Epidermal melanocyte (primary cell): ENCODE results near the gene IFITM5.
"Not testable (repeated sequence)": the region's sequence is repeated elsewhere in the genome, so short reads cannot be mapped to it uniquely, and the experiment has no call there.

Experiments used
- DNase-seq: peaks from one replicate; pipeline ENCODE4 v3.0.0; 2011; ENCODE audit warnings: low spot score; ENCODE audit not compliant: insufficient read length

Gene IFITM5

DNA sequence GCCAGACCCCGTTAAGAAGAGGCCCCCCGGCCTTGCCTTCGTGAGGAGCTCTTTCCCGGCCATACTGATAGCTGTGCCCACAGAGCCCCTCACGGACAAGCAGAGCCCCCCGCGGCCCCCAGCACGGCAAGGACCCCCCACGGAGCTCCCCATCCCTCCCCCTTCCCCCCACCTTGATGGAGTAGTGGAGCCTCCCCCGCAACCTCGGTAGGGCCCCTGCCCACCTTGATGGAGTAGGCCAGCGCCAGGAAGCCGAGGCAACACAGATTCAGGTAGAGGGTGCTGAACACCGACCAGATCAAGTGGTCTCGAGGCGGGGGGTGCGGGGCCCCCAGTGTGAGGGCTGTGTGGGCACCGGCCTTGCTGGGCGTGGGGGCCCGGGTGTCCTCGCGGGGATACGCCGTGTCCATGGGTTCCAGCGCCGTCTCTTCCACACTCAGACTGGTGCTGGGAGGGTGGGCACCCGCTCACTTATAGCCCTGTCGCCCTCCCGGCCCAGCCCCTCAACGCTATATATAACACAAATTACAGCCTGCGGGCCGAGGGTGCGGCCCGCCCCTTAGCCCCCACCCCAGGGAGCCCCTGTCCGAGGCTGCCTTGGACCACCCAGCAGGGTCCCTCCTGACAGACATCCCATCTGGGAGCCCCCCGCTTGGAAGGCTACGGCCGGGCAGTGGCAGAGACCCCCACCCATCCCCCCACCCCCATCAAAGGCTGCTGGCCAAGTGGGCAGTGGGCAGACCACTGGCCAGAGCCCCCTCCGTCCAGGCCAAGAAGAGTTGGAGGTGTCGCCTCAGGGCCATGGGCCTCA is at the start of gene IFITM5:
IFITM5 (minus strand) TSS at position 446 of the 811 bp plus-strand sequence; CDS start at position 410, 36 bp downstream.
- DNase-seq: no peak

DNA sequence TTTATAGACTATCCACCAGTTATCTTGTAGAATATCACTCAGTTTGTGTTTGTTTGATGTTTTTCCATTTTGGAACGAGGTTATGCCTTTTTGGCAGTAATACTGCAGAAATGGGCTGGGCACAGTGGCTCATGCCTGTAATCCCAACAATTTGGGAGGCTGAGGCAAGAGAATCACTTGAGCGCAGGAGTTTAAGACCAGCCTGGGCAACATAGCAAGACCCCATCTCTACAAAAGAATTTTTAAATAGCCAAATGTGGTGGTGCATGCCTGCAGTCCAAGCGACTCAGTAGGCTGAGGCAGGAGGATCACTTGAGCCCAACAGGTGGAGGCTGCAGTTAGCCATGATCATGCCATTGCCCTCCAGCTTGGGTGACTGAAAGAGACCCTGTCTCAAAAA is 47.2 kb upstream of the IFITM5 start:
- no peak for DNase-seq

DNA sequence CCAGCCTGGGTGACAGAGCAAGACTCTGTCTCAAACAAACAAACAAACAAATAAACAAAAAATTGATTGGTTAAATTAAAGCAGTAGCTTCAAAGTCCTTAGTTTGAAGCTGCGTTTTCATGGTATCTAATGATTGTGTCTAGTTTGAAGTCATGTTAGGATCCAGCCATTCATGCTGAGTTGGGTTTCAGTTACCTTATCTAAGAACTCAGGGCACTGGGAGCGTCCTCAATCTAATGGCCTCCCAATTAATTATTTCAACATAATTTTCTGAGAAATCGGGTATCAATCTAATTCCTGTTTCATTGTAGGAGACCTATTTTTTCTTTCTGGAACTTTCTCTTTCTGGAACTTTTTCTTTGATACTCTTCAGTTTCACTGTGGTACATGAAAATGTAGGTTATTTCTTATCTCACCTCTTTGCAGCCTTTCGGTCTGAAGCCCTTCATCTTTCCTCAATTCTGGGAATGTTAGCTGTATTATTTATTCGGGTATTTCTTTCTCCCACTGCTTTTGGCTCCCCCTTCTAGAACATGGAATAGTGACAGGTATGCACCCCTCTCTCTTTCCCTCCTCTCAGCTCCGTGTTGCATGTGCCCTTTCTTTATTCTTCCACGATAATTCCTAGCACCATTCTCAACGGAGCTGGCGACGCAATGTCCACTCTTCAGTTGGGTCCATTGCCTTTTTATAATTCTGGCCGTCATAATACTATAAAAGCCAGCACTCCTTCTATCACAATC is 45.7 kb upstream of the IFITM5 start:
- DNase-seq: no peak

DNA sequence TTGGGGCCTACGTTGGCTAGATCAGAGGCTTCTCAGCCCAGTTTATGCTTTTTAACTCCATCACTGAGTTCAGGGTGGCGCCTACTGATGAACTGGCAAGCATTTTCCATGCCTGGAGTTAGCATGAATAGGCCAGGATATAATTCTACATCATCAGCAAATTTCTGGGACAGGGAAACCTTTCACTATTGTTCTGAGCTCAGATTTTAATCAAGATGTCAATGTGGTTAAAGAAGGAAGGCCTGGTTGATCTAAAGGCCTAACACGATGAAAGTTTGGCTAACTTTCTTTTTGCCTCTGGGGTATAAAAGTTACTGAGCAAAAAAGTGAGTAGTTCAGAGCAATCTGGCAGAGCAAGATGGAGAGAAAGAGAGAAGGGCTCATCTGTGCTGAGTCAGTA is 43.0 kb upstream of the IFITM5 start:
- peak; percentile 80 for DNase-seq

DNA sequence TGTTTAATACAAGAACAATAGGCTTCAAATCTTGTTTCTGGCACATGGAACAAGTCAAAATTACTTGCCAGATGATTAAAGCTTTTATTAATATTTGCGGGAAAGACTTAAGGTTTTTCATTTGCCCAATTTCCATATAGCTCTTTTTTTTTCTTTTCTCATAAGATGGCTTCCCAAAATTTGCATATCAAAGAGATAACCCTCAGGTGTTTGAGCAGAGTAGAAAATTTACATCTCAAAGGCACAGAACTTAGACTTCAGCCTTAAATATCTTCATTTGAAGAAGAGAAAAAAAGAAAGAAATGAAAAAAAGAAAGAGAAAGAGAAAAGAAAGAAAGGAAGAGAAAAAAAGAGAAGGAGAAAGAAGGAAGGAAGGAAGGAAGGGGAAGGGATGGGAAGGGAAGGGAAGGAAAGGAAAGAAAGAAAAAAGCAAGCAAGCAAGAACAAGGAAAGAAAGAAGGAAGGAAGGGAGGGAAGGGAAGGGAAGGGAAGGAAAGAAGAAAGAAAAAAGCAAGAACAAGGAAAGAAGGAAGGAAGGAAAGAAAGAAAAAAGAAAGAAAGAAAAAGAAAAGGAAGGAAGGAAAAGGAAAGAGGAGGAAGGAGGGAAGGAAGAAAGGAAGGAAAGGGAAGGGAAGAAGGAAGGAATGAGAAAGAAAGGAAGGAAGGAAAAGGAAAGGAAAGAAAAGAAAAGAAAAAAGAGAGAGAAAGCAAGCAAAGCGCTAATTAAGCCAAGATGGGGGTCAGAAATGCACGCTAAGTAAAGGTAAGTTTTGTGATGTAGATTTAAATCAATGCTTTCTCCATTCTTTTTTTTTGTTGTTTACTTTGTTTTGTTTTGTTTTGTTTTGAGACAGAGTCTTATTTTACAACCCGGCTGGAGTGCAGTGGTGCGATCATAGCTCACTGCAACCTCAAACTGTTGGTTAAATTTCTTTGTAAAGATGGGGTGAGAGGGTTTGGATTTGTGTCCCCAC is 41.5 kb upstream of the IFITM5 start:
- DNase-seq: no peak

DNA sequence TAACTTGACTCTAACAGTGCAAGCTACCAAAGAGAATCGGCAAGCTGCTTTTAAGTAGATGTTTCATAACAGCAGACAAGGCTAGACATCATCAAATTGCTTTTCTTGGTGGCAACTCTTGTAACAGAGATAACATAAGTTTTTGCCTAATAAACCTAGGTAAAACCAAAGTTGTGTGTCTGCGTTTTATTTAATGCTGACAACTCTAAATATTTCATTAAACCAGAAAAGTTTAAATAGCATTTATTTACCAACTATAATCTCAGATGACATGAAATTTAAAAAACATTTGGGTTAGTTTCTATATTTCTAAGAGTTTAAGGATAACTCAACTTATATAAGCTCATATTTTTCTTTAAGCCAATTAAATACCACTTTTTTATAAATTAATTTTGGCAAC is 40.6 kb upstream of the IFITM5 start:
- no peak for DNase-seq

DNA sequence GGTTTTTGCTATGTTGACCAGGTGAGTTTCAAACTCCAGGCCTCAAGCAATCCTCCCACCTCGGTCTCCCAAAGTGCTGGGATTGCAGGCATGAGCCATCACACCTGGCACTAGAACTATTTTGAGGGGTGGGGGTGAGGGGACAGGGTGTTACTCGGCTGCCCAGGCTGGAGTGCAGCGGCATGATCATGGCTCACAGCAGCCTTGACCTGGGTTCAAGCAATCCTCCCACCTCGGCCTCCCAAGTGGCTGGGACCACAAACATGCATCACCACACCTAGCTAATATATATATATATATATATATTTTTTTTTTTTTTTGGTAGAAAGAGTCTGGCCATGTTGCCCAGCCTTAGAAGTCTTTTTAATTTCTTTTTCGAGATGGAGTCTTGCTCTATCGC is 38.4 kb upstream of the IFITM5 start:
- no peak for DNase-seq

DNA sequence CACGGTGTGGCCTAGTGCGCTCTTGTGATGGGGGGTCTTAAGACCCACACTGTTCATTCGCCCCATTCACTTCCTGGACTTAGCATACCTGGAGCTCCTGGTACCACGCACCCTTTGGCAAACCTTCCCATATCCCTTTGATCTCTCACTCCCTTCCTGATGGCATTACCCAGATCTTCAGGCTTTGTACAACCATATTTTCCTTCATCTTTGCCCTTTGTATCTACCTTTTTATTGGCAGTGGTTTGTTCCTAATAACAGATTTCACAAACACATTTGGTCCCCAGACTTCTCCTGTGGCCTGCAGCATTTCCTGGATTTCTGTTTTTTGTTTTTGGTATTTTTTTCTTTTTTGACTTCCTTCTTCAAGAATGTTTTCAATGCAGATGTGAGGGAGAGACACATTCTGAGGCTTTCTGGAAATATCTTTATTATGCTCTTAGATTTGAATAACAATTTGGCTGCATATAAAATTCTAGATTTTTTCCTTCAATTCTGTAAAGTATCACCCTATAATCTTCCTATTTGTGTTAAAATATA is 37.4 kb upstream of the IFITM5 start:
- no peak for DNase-seq

DNA sequence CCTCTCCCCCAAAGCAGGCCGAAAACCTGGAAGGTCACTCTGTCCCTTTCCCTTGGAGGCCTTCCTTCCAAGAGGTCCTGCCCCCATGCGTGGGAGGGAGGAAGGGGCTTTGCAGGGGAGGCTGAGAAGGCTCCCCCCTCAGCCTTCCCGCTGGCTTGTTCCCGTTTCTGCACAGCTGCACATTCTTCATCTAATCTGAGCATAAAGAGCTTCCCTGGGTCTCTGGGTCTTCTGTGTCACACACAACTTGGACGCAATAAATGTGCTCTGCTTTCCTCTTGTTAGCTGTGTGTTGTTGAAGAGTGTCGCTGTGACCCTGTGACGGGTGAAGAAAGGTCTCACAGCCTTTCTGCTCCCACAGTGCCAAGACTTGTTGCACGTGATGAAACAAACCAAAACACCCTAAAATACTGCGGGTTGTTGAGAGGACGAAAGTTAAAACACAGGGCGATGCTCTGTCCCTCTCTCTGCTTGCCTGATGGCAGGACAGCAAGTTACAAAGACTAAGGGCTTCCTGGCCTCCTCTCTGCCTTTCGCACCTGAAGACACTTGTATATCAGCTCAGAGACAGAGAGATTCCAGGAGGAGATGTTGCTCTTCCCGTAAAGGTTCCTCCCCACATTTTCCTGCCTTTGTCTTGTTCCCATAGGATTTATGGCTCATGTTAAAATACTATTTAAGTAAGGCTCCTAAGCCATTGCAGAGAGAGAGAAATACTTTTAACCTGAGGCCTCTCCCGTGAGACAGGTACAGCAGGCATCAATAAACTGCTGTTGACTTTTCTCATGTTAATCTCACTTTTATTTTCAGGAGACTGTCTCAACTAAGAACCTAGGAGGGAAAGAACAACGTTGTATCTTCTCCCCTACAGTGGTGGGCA is 36.7 kb upstream of the IFITM5 start:
- DNase-seq: no peak

DNA sequence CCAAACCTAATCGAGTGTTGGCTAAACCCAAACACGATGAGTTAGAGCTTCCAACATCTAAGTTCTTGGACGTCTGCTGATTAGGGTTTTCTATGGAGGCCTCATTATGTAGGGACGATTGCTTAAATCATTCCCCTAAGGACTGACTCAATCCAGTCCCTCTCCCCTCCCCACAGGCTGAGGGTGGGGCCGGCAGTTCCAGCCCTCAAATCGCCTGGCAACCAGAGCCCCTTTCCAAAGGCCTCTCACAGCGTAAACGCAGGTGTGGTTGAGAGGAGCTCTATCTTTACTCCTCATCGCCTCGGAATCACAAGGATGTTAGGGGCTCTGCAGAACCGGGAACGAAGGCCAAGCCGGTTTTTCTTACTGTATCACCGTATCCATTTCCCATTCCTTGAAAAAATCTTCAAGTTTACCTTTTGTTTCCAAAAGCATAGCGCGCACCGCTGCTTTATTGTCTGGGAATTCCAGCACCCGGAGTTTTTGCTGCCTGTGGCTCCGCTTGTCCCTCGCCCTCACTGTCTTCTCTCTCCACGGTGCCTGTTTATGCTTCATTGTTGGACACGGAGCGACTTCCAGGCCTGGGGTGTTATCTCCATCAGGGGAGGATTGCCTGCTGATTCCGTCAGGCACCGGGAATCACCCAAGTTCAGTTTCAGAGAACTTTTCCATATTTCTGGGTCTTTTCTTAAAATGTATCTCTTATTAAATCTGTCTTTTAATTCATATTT is 35.1 kb upstream of the IFITM5 start:
- DNase-seq: no peak

DNA sequence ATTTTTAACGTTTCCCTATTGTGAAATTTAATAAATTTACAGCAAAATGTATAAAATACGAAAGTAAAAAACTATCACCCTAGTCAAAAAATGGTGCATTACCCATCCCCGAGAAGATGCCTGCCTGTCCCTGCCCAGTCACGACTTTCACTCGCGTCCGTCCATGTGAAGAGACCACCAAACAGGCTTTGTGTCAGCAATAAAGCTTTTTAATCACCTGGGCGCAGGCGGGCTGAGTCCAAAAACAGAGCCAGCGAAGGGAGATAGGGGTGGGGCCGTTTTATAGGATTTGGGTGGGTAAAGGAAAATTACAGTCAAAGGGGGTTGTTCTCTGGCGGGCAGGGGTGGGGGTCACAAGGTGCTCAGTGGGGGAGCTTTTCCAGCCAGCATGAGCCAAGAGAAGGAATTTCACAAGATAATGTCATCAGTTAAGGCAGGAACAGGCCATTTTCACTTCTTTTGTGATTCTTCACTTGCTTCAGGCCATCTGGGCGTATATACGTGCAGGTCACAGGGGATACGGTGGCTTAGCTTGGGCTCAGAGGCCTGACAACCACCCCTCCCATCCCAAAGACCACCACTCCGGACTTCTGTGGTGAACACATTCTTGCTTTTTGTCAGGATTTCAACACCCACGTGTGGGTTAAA is 34.4 kb upstream of the IFITM5 start:
- DNase-seq: not testable (repeated sequence)

DNA sequence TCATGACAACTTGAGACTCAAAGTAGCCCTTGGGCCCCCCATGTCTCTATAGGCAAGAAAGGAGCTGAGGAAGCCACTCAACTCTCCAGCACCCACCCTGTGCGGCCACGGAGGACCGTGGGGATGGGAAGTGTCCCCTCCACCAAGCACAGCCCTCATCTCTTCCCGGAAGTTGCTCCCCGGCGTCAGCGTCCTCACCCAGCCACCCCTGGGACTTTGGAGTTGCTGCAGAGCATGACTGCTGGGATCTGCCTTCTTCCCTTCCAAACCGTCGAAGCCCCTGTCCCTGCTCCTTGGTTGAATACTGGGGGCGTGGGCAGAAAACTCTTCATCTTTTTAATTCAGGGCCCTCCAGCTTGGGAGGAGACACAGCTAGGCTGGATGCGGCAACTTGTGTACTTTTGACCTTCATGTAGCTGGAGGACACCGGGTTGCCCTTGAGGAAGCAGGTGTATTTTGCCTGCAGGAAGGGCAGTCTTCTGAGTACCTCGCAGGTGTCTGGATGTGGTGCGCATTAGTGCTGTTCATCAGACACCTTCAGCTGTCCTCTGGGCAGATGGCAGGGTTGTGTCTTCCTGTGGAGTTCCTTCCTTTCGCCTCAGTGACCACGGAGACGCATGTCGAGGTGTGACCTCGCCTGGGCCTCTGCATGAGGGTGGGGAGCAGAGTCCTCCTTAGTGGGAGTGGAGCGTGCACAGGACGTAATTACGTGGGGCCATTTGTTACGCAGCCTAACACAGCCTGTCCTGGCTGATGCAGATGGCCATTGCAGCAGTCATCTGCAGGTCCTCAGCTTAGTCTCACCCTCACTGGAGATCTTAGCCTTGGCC is 33.5 kb upstream of the IFITM5 start:
- no peak for DNase-seq

DNA sequence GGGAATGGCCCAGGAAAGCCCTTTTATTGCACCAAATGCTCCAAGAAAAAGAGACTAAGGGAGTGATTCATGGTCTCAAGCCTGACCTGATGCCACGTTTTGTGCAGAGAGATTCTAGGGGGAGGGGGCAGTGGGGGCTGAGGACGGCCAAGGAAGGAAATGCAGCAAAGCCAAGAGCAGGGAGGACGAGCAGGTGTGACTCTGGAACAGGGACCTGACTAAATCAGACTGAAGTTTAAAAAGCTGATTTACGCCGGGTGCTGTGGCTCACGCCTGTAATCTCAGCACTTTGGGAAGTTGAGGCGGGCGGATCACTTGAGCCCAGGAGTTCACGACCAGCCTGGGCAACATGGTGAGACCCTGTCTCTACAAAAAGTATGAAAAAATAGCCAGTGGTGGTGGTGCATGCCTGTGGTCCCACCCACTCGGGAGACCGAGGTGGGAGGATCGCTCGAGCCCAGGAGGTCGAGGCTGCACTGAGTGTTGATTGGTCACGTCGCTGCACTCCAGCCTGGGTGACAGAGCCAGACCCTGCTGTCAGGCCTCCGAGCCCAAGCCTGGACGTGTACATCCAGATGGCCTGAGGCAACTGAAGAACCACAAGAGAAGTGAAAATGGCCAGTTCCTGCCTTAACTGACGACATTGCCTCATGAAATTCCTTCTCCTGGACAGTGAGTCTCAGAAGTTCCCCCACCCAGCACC is 32.2 kb upstream of the IFITM5 start:
- no peak for DNase-seq

DNA sequence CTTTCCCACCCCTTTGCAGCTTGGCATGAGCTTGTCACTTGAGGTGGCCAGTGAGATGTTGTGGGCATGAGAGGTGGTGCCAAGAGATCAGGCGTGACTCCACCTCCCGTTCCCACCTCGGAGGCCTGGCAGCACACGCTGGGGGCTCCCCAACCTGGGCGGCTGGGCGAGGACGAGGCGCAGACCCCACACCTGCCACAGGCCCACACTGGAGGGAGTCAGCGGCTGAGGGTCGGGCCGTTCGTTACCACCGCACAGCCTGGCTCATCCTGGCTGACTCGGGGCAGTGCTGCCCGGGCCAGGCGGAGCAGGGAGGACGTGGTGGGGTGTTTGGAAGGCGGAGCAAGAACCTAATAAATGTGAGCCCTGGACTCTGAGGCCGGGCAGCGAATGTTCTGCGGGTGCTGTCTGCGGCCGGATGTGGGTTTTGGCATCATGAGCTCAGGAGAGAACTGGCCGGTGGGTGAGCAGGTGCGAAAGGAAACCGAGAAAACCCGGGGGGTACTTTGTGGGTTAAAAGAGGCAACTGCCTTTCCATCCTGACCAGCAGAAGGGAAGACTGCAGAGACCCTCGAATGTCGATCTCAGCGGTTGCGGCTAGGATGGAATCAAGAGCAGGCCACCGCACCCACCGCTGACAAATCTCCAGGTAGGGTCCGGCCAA is 31.5 kb upstream of the IFITM5 start:
- no peak for DNase-seq

DNA sequence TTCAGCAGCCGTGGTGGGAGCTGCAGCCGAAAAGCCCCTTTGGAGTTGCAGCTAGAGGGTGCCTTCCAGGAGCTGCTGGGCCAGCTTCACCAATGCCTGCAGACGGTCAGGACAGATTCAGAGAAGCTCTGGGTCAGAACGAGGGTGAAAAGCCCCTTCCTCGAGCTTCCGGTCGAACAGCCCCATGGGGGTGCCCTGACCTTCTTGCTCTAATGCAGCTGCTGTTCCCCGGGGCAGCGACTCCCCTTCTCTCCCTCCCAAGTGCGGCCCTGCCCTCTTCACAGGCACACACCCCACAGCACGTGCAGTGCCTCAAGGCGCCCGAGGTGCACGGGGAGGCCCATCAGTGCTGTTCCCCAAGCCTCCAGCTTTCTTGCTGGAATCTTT is 31.0 kb upstream of the IFITM5 start:
- DNase-seq: no peak

DNA sequence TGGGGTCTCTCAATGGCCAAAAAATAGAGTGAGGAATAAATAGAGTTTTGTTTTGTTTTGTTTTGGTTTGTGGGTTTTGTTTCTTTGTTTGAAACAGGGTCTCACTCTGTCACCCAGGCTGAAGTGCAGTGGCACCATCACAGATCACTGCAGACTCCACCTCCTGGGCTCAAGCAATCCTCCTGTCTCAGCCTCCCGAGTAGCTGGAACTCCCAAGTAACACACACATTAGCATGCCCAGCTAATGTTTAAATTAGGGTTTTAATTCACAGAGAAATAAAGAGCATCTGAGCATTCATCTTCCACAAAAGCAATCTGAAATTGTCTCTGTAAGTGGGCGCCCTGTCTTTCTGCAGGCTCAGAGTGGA is 30.5 kb upstream of the IFITM5 start:
- no peak for DNase-seq

DNA sequence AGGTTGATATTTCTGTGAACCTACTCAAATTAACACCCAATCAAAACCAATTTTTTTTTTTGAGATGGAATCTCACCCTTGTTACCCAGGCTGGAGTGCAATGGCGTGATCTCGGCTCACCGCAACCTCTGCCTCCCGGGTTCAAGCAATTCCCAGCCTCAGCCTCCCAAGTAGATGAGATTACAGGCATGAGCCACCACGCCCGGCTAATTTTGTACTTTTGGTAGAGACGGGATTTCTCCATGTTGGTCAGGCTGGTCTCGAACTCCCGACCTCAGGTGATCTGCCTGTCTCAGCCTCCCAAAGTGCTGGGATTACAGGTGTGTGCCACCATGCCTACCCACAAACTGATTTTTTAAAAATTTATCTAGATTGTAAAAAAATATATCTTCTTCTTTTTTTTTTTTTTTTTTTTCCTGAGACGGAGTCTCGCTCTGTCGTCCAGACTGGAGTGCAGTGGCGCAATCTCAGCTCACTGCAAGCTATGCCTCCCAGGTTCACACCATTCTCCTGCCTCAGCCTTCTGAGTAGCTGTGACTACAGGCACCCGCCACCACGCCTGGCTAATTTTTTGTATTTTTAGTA is 29.3 kb upstream of the IFITM5 start:
- DNase-seq: not testable (repeated sequence)
